Measurements from ENCODE around the gene ZNF12. TPM values are rescaled to one million over a fixed set of nuclear protein-coding genes. Genes with fewer than 3 reads are reported as not detected.

The ZNF12 gene
- total RNA-seq, 2 donors from 2014 or later = 24.2 to 29.4 TPM

DNA sequence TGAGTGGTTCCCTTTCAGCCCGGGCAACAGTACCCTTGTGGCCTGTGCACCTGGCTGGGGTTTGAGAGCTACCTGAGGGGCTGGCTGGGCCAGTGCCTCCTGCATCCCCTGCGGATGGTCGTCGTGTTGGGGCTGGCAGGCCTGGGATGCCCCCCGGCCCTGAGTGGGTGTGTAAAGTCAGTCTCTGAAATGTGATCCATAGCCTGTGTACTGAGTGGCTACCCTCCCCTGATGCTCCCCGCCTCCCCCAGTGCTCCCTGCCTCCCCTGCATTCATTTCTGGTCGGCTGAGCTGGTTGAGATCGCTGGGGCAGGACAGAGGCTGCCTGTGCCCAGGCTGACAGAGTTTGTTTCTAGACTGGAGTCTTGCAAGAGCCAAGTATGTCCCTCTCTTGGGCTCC, 60.3 kb downstream of the ZNF12 start:
- WGBS, 2 experiments (ENCODE audit: insufficient coverage in 1 of 2, insufficient read length in 1 of 2) = 89 to 95% methylated on average over 4 to 8 of the region's 8 CpGs
- H3K27ac Mint-ChIP-seq = peak overlapping the region; percentile 41
- no peaks in the 10 kb centered on the region for H3K27me3 Mint-ChIP-seq (ENCODE audit: insufficient read depth)
- no peak overlapping the region for H3K9ac ChIP-seq (ENCODE audit: extremely low read depth, low read length, poor library complexity, severe bottlenecking)
- H3K4me3 Mint-ChIP-seq = no peak overlapping the region
- no peak overlapping the region for H3K4me3 ChIP-seq (ENCODE audit: low read length)
- H3K27ac ChIP-seq (ENCODE audit: low read depth, low read length) = no peak overlapping the region
- peaks cover 21% of the 10 kb centered on the region for H3K36me3 ChIP-seq (ENCODE audit: control insufficient read depth, insufficient read depth, low read length)
- H3K36me3 Mint-ChIP-seq (ENCODE audit: low read depth) = peaks cover 42% of the 10 kb centered on the region
- no peaks in the 10 kb centered on the region for H3K4me1 ChIP-seq (ENCODE audit: control insufficient read depth, insufficient read depth, low read length)
- TF ChIP-seq CTCF (conservative IDR thresholded peaks at IDR 0.05) = no peak
- H3K4me1 Mint-ChIP-seq = no peaks in the 10 kb centered on the region
- H3K9me3 Mint-ChIP-seq = peaks cover 5% of the 10 kb centered on the region
- H3K27me3 ChIP-seq (ENCODE audit: control insufficient read depth, insufficient read depth, low read length, poor library complexity, severe bottlenecking) = no peaks in the 10 kb centered on the region
- DNase-seq = no peak
- H3K9me3 ChIP-seq (ENCODE audit: control insufficient read depth, low read length) = no peaks in the 10 kb centered on the region

- no peaks in the 10 kb centered on the region for H3K4me1 ChIP-seq (ENCODE audit: control insufficient read depth, insufficient read depth, low read length)
- Mint-ChIP-seq H3K4me1 (peaks cover 6% of the 10 kb centered on the region), H3K4me3 (no peak overlapping the region), H3K9me3 (no peaks in the 10 kb centered on the region), H3K27me3 (ENCODE audit: insufficient read depth) (no peaks in the 10 kb centered on the region), H3K36me3 (ENCODE audit: low read depth) (peaks cover 42% of the 10 kb centered on the region), H3K27ac (no peak overlapping the region)
- TF ChIP-seq CTCF (conservative IDR thresholded peaks at IDR 0.05) = no peak
- H3K4me3 ChIP-seq (ENCODE audit: low read length) = no peak overlapping the region
- H3K9ac ChIP-seq (ENCODE audit: extremely low read depth, low read length, poor library complexity, severe bottlenecking) = no peak overlapping the region
- no peaks in the 10 kb centered on the region for H3K27me3 ChIP-seq (ENCODE audit: control insufficient read depth, insufficient read depth, low read length, poor library complexity, severe bottlenecking)
- H3K36me3 ChIP-seq (ENCODE audit: control insufficient read depth, insufficient read depth, low read length) = peaks cover 21% of the 10 kb centered on the region
- no peaks in the 10 kb centered on the region for H3K9me3 ChIP-seq (ENCODE audit: control insufficient read depth, low read length)
- DNase-seq = no peak
- H3K27ac ChIP-seq (ENCODE audit: low read depth, low read length) = no peak overlapping the region
- 93 to 98% methylated on average over 5 to 10 of the region's 10 CpGs for WGBS, 2 experiments (ENCODE audit: insufficient coverage in 1 of 2, insufficient read length in 1 of 2)
These were observed 62.0 kb downstream of the ZNF12 start for GRCh38 chr7:6644728-6645127.

DNA sequence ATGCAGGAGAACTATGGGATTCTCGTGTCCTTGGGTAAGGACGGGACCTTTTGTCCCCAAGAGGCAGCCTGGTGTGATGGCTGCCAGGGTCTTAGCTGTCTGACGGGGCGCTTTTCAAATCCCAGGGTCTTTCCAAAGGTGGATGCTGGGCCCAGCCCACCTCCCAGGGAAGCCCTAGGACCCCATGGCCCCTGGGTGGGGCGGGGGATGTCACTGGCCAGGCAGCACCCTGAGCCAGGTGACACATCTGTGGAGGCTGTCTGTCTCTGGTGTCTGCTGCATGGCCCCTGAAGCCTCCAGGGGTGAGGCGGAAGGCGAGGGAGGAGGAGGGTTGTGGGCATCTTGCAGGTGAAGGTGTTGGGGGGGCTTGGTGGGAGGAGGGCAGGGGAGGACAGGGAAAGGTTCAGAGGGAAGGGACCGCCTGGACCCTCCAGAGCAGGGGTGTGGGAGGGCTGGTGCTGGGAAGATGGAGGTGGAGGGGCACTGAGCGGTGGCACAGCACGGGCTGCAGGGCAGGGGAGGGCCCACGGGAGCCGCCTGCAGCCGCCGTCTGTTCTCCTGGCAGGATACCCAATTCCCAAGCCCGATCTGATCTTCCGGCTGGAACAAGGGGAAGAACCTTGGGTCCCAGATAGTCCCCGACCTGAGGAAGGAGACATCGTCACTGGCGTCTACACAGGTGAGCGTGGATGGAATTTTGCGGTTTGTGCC, 62.7 kb downstream of the ZNF12 start:
- peaks cover 48% of the 10 kb centered on the region for H3K36me3 Mint-ChIP-seq (ENCODE audit: low read depth)
- H3K9me3 ChIP-seq (ENCODE audit: control insufficient read depth, low read length) = no peaks in the 10 kb centered on the region
- 93 to 98% methylated on average over 16 to 21 of the region's 21 CpGs for WGBS, 2 experiments (ENCODE audit: insufficient coverage in 1 of 2, insufficient read length in 1 of 2)

More for the DNA sequence above, 62.7 kb downstream of the ZNF12 start:
- Histone ChIP-seq H3K27ac (ENCODE audit: low read depth, low read length) (no peak overlapping the region), H3K27me3 (ENCODE audit: control insufficient read depth, insufficient read depth, low read length, poor library complexity, severe bottlenecking) (no peaks in the 10 kb centered on the region), H3K36me3 (ENCODE audit: control insufficient read depth, insufficient read depth, low read length) (peaks cover 21% of the 10 kb centered on the region), H3K4me1 (ENCODE audit: control insufficient read depth, insufficient read depth, low read length) (no peaks in the 10 kb centered on the region), H3K4me3 (ENCODE audit: low read length) (no peak overlapping the region), H3K9ac (ENCODE audit: extremely low read depth, low read length, poor library complexity, severe bottlenecking) (no peak overlapping the region)
- no peak overlapping the region for H3K27ac Mint-ChIP-seq
- no peaks in the 10 kb centered on the region for H3K27me3 Mint-ChIP-seq (ENCODE audit: insufficient read depth)
- peaks cover 9% of the 10 kb centered on the region for H3K4me1 Mint-ChIP-seq
- H3K4me3 Mint-ChIP-seq = no peak overlapping the region
- TF ChIP-seq CTCF (conservative IDR thresholded peaks at IDR 0.05) = no peak
- no peak for DNase-seq
- H3K9me3 Mint-ChIP-seq = no peaks in the 10 kb centered on the region

All from endodermal cell (in vitro differentiated cells).